ENCODE data around the gene DUSP22.
"Not testable (repeated sequence)": the region's sequence is repeated elsewhere in the genome, so short reads cannot be mapped to it uniquely, and the experiment has no call there.

Gene DUSP22

DNA sequence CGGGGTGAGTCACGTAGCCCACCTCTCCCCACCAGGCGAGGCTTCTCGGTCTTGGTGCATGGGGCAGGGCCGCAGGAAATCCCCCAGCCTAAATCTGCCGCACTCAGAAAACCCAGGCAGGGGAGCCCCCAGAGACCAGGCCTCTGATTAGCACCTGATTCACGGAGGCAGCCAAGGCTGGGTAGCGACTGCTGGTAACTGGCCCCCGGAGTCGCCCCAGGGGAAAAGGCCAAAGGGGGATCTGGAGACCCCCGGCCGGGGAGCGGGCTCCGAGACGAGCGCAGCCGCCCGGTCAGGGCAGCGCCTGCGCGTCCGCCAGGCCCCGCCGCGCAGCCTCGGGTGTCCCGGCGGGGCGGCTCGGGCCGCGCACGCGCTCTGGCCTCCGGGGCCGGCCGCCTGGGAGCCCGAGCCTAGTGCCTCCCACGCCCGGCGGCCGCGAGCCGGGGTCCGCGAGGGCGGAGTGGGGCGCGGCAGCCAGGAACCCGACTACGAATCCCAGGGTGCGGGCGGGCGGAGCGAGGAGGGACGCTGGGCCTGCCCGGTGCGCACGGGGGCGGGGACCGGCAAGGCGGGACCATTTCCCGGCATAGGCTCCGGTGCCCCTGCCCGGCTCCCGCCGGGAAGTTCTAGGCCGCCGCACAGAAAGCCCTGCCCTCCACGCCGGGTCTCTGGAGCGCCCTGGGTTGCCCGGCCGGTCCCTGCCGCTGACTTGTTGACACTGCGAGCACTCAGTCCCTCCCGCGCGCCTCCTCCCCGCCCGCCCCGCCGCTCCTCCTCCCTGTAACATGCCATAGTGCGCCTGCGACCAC, at the start of gene DUSP22:
DUSP22 (plus strand) TSS at position 791 of the 809 bp plus-strand sequence. CDS start 53 bp downstream, outside the sequence.
- TF ChIP-seq, protein P1, sequence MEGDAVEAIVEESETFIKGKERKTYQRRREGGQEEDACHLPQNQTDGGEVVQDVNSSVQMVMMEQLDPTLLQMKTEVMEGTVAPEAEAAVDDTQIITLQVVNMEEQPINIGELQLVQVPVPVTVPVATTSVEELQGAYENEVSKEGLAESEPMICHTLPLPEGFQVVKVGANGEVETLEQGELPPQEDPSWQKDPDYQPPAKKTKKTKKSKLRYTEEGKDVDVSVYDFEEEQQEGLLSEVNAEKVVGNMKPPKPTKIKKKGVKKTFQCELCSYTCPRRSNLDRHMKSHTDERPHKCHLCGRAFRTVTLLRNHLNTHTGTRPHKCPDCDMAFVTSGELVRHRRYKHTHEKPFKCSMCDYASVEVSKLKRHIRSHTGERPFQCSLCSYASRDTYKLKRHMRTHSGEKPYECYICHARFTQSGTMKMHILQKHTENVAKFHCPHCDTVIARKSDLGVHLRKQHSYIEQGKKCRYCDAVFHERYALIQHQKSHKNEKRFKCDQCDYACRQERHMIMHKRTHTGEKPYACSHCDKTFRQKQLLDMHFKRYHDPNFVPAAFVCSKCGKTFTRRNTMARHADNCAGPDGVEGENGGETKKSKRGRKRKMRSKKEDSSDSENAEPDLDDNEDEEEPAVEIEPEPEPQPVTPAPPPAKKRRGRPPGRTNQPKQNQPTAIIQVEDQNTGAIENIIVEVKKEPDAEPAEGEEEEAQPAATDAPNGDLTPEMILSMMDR (IDR thresholded peaks at IDR 0.05; ENCODE audit: insufficient read depth, low read length, missing control alignments) = no peak
- POLR2A ChIA-PET = interaction anchor here (1.6 kb wide), 1 partner anchor 14 kb away, joined by 3 read pairs; no protein-coding TSS in a partner anchor
- H3K4me3 ChIP-seq (ENCODE audit: low read depth, low read length) = peak within 1 kb of the TSS; percentile 76
- CTCF ChIA-PET = no interaction called here
- DNase-seq (ENCODE audit: low read depth, low spot score) = no peak

- ChIA-PET POLR2A (no interaction called here), CTCF (no interaction called here)
- TF ChIP-seq, protein P1 (IDR thresholded peaks at IDR 0.05; ENCODE audit: insufficient read depth, low read length, missing control alignments) = no peak
- no peak for DNase-seq (ENCODE audit: low read depth, low spot score)
- no peak overlapping the region for H3K4me3 ChIP-seq (ENCODE audit: low read depth, low read length)
Measured at GRCh38 chr6:246352-246751, 45.9 kb upstream of the DUSP22 start.

DNA sequence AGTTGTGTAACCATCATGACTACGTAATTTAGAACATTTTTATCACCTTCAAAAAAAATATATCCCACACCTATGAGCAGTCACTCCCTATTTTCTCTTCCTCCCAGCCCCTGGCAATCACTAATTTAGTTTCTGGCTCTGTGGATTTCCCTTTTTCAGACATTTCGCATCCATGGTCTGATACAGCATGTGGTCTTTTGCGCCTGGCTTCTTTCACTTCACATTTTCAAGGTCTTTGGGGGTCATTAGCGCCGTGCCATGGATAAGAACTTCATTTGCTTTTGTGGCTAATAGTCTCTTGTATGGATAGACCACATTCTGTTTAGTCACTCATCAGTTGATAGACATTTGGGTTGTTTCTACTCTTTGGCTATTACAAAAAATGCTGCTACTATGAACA, 44.9 kb upstream of the DUSP22 start:
- ChIA-PET CTCF (no interaction called here), POLR2A (no interaction called here)
- TF ChIP-seq, protein P1 (IDR thresholded peaks at IDR 0.05; ENCODE audit: insufficient read depth, low read length, missing control alignments) = no peak
- DNase-seq (ENCODE audit: low read depth, low spot score) = no peak
- H3K4me3 ChIP-seq (ENCODE audit: low read depth, low read length) = no peak overlapping the region

GRCh38 chr6:248046-248445, 44.2 kb upstream of the DUSP22 start:
- POLR2A ChIA-PET = not testable (repeated sequence)

GRCh38 chr6:250676-251075, 41.6 kb upstream of the DUSP22 start:
- DNase-seq (ENCODE audit: low read depth, low spot score) = no peak
- ChIA-PET CTCF (no interaction called here), POLR2A (no interaction called here)
- TF ChIP-seq, protein P1 (IDR thresholded peaks at IDR 0.05; ENCODE audit: insufficient read depth, low read length, missing control alignments) = no peak
- H3K4me3 ChIP-seq (ENCODE audit: low read depth, low read length) = no peak overlapping the region

More at GRCh38 chr6:248046-248445, 44.2 kb upstream of the DUSP22 start:
- H3K4me3 ChIP-seq (ENCODE audit: low read depth, low read length); CTCF ChIA-PET; DNase-seq (ENCODE audit: low read depth, low spot score): not testable (repeated sequence)

- H3K4me3 ChIP-seq (ENCODE audit: low read depth, low read length) = no peak overlapping the region
- POLR2A ChIA-PET = no interaction called here
- TF ChIP-seq, protein P1 (IDR thresholded peaks at IDR 0.05; ENCODE audit: insufficient read depth, low read length, missing control alignments) = no peak
- DNase-seq (ENCODE audit: low read depth, low spot score) = no peak
- CTCF ChIA-PET = no interaction called here
Measured at GRCh38 chr6:251920-252319, 40.4 kb upstream of the DUSP22 start.

All from AG04449 (cell line).